ENCODE data around the gene B4GAT1.
"Not testable (repeated sequence)": the region's sequence is repeated elsewhere in the genome, so short reads cannot be mapped to it uniquely, and the experiment has no call there.

DNA sequence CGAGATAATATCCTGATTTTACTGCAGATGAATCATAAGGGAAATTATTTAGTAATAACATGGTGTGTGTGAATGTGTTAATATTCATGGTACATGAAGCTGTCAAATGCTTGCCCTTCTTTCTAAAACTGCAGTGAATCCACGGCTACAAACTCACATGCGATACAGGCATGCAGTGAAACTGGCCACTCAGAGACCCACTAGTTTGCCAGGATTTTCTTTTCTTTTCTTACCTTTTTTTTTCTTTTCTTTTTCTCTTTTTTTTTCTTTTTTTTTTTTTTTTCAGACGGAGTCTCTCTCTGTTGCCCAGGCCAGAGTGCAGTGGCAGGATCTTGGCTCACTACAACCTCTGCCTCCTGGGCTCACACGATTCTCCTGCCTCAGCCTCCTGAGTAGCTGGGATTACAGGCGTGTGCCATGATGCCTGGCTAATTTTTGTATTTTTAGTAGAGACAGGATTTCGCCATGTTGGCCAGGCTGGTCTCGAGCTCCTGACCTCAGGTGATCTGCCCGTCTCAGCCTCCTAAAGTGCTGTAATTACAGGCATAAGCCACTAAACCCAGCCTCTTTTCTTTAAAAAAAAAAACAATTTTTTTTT is 26.4 kb upstream of the B4GAT1 start:
- not testable (repeated sequence) for TF ChIP-seq SMC3 (IDR thresholded peaks at IDR 0.05; ENCODE audit: low read depth, low read length); RAD21 (IDR thresholded peaks at IDR 0.05; ENCODE audit: low read length); POLR2A (IDR thresholded peaks at IDR 0.05; ENCODE audit: low read depth, low read length)
- TF ChIP-seq, protein P1, sequence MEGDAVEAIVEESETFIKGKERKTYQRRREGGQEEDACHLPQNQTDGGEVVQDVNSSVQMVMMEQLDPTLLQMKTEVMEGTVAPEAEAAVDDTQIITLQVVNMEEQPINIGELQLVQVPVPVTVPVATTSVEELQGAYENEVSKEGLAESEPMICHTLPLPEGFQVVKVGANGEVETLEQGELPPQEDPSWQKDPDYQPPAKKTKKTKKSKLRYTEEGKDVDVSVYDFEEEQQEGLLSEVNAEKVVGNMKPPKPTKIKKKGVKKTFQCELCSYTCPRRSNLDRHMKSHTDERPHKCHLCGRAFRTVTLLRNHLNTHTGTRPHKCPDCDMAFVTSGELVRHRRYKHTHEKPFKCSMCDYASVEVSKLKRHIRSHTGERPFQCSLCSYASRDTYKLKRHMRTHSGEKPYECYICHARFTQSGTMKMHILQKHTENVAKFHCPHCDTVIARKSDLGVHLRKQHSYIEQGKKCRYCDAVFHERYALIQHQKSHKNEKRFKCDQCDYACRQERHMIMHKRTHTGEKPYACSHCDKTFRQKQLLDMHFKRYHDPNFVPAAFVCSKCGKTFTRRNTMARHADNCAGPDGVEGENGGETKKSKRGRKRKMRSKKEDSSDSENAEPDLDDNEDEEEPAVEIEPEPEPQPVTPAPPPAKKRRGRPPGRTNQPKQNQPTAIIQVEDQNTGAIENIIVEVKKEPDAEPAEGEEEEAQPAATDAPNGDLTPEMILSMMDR (conservative IDR thresholded peaks at IDR 0.05; ENCODE audit: low read depth, low read length) = not testable (repeated sequence)
